Measurements from ENCODE around the gene SMIM1. TPM values are rescaled to one million over a fixed set of nuclear protein-coding genes. Genes with fewer than 3 reads are reported as not detected.
"Not testable (repeated sequence)": the region's sequence is repeated elsewhere in the genome, so short reads cannot be mapped to it uniquely, and the experiment has no call there.

Gene SMIM1
- total and polyA plus RNA-seq, 2 experiments from 2014 or later, result 3.2 to 7.2 TPM

- TF ChIP-seq ZNF462 (CRISPR knock-in tag; IDR thresholded peaks at IDR 0.05) (no peak), CTCF (conservative IDR thresholded peaks at IDR 0.05; ENCODE audit: low read depth in 2 of 2) (no peak), JUNB (IDR thresholded peaks at IDR 0.05; ENCODE audit: unreplicated experiment) (no peak), STAT1 (IDR thresholded peaks at IDR 0.05; ENCODE audit: unreplicated experiment) (no peak)
Measured at GRCh38 chr1:3747522-3747848, 25.1 kb upstream of the SMIM1 start (continued).

GRCh38 chr1:3747903-3748302 is 24.6 kb upstream of the SMIM1 start:
- Mint-ChIP-seq H3K36me3 (ENCODE audit: low read depth) (peaks cover 17% of the 10 kb centered on the region; the same call in 2 of the 3 replicates), H3K27me3 (ENCODE audit: insufficient read depth, low read depth, poor library complexity) (peaks cover 20% of the 10 kb centered on the region), H3K4me3 (peak overlapping the region; percentile 56; the same call in 1 of the 3 replicates), H3K9me3 (no peaks in the 10 kb centered on the region), H3K4me1 (peaks cover 28% of the 10 kb centered on the region), H3K27ac (no peak overlapping the region)
- no peak overlapping the region for H2AFZ ChIP-seq
- peaks cover 12% of the 10 kb centered on the region; the same call in 1 of the 2 replicates for H4K20me1 ChIP-seq (replicated peaks; ENCODE audit: insufficient read depth)
- peaks cover 13% of the 10 kb centered on the region; the same call in 1 of the 2 replicates for H3K4me1 ChIP-seq (ENCODE audit: insufficient read depth)
- TF ChIP-seq JUNB (IDR thresholded peaks at IDR 0.05; ENCODE audit: unreplicated experiment) (no peak), ZNF114 (CRISPR knock-in tag; IDR thresholded peaks at IDR 0.05) (no peak), ETS1 (IDR thresholded peaks at IDR 0.05) (no peak), EZH2 (IDR thresholded peaks at IDR 0.05; ENCODE audit: low read depth, unreplicated experiment) (no peak), STAT1 (IDR thresholded peaks at IDR 0.05; ENCODE audit: unreplicated experiment) (no peak), ZNF331 (CRISPR knock-in tag; IDR thresholded peaks at IDR 0.05; ENCODE audit: low read depth) (no peak), POLR2AphosphoS5 (IDR thresholded peaks at IDR 0.05; ENCODE audit: low read depth) (no peak)
- ATAC-seq, result no peak
- no peak for DNase-seq (ENCODE audit: low spot score)
- H3K36me3 ChIP-seq (ENCODE audit: insufficient read depth), result no peaks in the 10 kb centered on the region
- no peaks in the 10 kb centered on the region for H3K27me3 ChIP-seq (ENCODE audit: insufficient read depth)
- peaks cover 33% of the 10 kb centered on the region for H3K79me2 ChIP-seq (replicated peaks; ENCODE audit: insufficient read depth)
- no peak overlapping the region for H3K4me3 ChIP-seq
- no peak overlapping the region for H3K4me2 ChIP-seq
- H3K27ac ChIP-seq (ENCODE audit: low read depth), result no peak overlapping the region
- 0 out of 2 replicates have a peak, but pooled peaks cover 8% of the 10 kb centered on the region for H3F3A ChIP-seq (replicated peaks; ENCODE audit: low read depth)
- H3K9me2 ChIP-seq (ENCODE audit: insufficient read depth), result no peaks in the 10 kb centered on the region

GRCh38 chr1:3748316-3748900 is 24.1 kb upstream of the SMIM1 start:
- H3K27ac ChIP-seq (ENCODE audit: low read depth); H3K36me3 ChIP-seq (ENCODE audit: insufficient read depth); H3K4me3 Mint-ChIP-seq; DNase-seq (ENCODE audit: low spot score); H2AFZ ChIP-seq; H3K27ac Mint-ChIP-seq; H3K4me3 ChIP-seq; H3F3A ChIP-seq (replicated peaks; ENCODE audit: low read depth); H3K9me3 Mint-ChIP-seq; H3K9me2 ChIP-seq (ENCODE audit: insufficient read depth); H3K27me3 ChIP-seq (ENCODE audit: insufficient read depth); ATAC-seq; H4K20me1 ChIP-seq (replicated peaks; ENCODE audit: insufficient read depth); H3K4me2 ChIP-seq: not testable (repeated sequence)
- Mint-ChIP-seq H3K36me3 (ENCODE audit: low read depth) (peaks cover 13% of the 10 kb centered on the region; the same call in 2 of the 3 replicates), H3K27me3 (ENCODE audit: insufficient read depth, low read depth, poor library complexity) (peaks cover 20% of the 10 kb centered on the region), H3K4me1 (peaks cover 25% of the 10 kb centered on the region)
- peaks cover 13% of the 10 kb centered on the region; the same call in 1 of the 2 replicates for H3K4me1 ChIP-seq (ENCODE audit: insufficient read depth)
- H3K79me2 ChIP-seq (replicated peaks; ENCODE audit: insufficient read depth), result peaks cover 27% of the 10 kb centered on the region

Data from GM23338 (cell line).